GM18498 (cell line): ENCODE data around the gene TSNAX.
A peak's percentile ranks its signal among the peaks of the same experiment; 100 is the strongest.
"Not testable (repeated sequence)": the region's sequence is repeated elsewhere in the genome, so short reads cannot be mapped to it uniquely, and the experiment has no call there.

Experiments
- ATAC-seq: cut with Tn5 transposase; IDR thresholded peaks from one replicate; pipeline ENCODE4 v1.9.1; 2021; ENCODE audit warnings: mild to moderate bottlenecking, moderate library complexity; ENCODE audit not compliant: unreplicated experiment

Gene TSNAX

DNA sequence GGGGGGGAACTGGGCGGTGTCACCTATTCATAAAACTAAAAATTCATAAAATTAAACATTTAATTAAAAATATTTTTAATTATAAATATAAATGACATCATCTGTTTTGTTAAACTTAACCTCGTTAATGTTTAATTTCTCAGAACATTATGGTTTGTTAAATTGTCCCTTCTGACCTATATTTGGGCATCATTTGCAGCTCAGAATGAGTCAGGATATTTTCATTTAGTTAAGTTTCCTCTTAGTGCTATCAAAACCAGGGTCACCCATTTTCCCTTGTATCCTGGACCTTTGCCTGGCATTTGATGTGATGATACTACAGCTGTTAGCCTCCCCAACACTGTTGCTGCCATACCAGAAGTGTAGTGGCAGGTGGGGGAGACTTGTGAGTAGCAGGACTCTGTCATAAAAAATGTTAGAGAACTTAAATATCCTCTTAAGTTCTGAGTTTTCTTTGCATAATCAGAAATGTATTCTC lies 30.3 kb downstream of the TSNAX start:
- ATAC-seq, result no peak

DNA sequence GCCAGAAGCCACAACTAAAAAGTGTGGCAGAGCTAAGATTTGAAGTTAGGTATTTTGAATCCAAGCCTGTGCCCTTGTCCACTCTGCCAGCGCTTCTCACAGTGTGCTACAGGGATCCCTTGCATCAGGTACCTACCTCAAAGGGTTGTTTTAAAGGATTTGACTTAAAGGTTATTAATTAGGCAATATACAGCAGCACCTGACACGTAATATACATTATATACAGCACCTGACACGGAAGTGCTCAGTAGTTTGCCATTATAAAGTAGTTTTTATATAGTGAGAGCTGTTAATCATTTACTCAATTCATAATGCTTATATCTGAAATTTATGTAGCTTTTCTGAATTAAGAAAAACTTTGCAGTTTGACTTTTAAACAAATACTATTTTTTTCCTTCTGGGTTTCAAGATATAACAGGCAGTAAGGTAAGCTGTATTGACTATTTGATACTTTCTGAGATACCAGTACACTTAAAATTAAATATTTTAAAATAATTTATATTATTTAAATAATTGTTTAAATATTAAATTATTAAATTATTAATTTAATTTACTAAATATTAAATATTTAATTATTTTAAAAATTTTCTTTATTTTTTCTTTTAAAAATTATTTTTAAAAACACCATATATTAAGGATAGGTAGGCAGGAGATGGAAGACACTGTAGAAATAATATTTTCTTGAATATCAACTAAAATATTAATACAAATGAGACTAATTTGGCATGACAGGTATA lies 33.3 kb downstream of the TSNAX start:
- no peak for ATAC-seq

DNA sequence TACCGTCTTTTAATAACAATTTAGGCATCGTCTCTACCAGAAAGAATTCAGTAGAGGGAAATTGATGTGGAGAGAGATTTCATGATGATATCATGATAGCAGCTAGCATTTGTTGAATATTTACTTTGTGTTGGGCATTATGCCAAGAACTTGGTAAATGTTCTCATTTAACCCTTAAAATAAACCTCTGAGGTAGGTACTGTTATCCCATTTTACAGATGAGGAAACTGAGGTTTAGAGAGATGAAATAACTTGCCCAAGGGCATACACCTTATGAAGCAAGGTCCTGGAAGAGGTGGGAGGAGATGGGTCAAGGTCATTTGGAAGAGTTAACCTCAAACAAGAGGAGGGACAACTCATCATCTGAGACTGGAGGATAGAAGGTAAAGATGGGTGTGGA lies 34.8 kb downstream of the TSNAX start:
- no peak for ATAC-seq

DNA sequence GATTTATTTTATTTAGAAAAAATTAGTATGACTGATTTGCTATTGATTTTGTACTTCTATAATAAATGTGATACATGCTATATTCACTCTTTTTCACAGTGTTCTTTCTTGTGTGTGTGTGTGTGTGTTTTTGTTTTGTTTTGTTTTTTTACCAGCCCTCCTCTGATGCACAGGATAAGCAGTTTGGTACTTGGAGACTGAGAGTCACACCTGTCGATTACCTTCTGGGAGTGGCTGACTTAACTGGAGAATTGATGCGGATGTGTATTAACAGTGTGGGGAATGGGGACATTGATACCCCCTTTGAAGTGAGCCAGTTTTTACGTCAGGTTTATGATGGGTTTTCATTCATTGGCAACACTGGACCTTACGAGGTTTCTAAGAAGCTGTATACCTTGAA lies 35.9 kb downstream of the TSNAX start:
- no peak for ATAC-seq

DNA sequence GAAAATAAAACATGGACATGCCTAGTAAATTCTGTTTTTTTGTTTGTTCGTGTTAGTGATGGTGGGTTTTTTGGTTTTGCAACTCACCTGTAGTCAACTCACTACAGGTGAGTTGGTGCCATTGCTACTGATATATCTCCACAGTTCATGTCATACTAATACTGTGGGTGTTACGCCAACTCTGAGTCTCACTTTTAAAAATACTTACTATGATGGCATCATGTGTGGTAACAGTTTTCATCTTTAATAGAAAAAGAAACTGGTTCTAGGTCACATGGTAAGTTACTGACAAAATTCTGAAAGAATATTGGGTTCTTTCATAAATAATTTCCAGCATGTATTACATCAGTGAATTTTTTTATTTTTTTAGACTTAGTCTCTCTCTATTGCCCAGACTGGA lies 38.0 kb downstream of the TSNAX start:
- ATAC-seq, result no peak

DNA sequence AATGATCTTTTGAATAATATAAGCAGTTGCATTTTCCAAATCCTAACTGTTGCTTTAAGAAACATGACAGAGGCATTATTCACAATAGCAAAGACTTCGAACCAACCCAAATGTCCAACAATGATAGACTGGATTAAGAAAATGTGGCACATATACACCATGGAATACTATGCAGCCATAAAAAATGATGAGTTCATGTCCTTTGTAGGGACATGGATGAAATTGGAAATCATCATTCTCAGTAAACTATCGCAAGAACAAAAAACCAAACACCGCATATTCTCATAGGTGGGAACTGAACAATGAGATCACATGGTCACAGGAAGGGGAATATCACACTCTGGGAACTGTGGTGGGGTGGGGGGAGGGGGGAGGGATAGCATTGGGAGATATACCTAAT lies 41.8 kb downstream of the TSNAX start:
- not testable (repeated sequence) for ATAC-seq

DNA sequence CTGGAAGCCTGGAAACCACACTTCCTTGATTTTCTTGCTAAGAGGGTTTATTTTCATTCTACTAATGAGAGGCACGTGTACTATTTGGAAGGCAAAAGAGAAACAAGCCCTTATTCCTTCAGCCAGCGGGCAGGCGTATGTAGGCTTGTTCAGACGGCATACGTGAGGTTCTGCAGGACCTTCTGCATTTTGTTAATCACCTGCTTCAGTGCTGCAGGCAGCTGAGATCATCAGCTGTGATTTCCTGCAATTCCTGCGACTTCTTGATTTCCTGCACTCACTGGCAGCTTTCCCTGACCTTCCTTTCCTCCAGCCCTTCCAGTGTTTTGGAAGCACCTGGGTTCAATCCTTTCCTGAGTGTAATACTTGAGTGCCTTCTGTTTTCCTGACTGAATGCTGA lies 43.4 kb downstream of the TSNAX start:
- no peak for ATAC-seq

DNA sequence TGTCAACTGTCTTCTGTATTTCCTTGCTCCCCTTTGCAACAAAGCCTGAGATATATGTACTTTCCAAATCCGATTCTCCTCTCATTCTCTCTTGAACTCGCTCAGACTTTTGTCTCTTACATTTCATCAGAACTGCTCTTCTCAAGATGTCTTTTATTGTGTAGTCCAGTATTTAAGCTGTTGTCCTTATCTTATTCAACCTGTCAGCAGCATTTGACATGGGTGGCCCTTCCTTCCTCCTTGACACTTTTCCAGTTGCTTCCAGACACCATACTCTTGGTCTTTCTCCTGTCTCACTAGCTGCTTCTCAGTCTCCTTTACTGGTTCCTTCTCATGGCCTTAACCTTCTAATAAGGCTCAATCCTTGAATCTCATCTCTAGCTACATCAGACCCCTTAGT lies 47.0 kb downstream of the TSNAX start:
- no peak for ATAC-seq

DNA sequence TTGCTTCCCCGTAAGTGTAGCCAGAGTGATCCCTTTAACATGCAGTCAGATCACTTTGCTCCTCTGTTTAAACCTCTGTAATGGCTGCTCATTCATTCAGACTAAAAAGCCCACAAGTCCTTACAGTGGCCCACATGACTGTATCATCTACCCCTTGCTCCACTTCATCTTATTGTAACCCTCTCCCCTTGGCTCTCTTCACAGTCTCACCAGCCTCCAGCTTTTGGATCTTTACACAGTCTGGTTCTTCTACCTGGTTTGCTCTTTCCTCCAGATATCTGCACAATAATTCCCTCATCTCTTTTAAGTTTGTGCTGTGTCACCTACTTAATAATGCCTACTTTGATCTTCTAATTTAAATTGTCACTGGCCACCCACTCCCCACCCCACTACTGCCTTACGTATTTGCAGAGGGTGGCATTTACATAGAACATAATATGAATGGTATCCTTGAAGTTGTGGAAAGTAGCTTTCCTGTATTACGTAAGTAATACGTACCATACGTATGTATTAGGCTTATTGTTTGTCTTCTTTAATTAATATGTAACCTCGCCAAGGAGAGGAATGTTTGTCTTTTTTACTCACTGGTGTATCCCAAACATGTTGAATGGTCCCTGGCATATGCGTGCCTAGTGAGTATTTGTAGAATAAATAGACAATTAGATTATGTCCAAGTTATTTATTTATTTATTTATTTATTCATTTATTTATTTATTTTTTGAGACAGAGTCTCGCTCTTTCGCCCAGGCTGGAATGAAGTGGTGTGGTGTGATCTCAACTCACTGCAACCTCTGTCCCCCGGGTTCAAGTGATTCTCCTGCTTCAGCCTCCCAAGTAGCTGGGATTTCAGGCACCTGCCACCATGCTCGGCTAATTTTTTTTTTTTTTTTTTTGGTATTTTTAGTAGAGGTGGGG lies 48.6 kb downstream of the TSNAX start:
- ATAC-seq, result no peak

DNA sequence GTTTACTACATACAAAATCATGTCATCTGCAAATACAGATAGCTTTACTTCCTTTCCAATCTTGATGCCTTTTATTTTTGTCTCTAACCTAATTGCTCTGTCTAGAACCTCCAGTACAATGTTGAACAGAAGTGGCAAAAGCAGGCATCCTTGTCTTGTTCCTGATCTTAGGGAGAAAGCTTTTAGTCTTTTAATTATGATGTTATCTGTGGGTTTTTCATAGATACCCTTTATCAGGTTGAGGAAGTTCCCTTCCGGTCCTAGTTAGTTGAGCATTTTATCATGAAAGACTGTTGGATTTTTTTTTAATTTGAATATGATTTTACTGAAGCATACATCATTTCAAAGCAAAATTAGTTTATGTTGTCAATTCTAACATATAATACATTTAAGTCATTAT lies 52.4 kb downstream of the TSNAX start:
- ATAC-seq, result no peak

DNA sequence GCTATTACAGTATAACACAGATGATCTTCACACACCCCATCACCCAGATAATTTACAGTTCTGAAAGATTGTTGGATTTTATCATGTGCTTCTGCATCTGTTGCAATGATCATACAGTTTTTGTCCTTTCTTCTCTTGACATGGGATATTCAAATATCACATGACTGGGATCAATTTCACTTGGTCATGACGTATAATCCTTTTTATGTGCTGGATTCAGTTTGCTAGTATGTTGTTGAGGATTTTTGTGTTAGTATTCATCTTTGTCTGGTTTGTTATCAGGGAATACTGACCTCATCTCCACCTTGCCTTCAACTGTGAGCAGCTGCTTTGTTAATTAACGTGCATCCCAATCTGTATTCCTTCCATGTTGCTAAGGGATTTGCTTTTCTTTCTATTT lies 53.4 kb downstream of the TSNAX start:
- ATAC-seq, result no peak

DNA sequence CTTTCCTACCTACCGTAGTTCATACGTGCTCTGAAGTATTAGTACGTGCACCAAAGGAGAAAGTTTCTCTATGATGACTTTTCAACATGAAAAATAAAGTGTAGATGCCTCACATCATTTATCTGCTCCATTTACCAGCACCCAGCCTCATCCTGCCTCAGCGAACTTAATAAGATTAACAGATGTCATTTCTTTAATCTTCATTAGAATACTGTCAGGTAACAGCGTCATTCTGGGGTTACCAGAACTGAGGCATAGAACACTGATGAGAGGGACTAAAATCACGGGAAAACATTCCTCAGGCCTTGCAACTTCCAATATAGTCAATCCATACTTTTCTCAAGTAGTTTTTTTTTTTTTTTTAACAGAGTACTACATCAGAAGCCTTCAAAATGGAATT lies 54.9 kb downstream of the TSNAX start:
- no peak for ATAC-seq

DNA sequence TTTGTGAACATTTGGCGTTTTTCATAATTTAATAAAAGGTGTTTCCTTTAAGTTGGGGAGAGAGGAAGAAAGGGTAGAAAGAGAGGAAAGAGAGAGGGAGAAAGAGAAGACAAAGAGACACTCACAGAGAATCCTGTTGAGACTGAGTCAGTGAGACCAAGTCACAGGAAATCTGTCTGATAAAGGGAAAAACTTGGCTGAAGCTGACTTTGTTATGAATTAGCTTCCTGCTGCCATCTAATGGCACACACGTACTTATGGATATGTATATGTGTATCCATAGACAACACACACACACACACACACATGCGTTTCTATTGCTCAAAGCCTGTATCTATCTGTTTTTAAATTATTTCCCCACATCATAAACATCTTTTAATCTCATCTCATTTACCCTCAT lies 55.6 kb downstream of the TSNAX start:
- no peak for ATAC-seq

DNA sequence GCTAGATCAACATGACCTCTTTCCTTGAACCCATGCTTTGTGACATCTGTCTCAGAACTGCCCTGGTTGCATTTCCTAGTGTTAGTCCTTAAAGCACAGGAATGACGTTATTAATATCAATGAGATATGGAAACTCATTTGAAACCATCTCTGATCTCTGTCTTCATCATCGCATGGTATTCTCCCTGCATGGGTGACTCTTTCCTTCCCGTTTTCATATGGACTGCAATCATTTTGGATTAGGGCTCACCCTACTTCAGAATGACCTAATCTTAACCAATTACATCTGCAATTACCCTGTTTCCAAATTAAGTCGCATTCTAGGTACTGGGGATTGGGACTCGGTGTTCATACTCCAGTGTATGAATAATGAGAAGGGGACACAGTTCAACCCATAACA lies 56.5 kb downstream of the TSNAX start:
- ATAC-seq, result no peak

DNA sequence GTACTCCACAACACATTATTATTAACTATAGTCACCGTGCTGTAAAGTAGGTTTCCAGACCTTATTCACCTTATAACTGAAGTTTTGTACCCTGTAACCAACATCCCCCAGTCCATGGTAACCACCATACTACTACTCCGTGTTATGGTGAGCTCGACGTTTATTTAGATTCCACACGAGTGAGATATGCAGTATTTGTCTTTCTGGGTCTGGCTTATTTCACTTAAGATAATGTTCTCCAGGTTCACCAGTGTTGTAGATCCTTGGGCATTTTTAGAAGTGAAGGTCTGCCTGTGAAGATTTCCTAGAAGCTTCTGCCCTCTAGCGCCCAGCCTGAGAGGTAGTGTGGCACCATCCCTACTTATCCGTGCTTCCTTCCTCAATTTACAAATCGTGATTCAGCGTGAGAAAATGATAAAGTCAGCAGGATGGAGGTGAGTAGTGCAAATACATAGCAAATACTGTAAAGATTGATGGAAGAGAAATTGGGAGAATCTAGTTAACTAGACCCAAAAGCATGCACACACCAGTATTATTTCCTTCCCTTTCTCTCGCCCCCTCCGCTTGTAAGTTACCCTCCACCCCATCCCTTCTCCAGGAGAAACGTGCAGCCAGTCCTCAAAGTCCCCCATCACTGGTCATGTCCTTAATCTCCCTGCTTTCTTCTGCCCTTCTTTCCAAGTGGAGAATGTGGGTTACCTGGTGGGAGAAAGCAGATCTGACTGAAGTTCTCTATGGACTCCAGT lies 62.2 kb downstream of the TSNAX start:
- ATAC-seq, result peak; percentile 60

DNA sequence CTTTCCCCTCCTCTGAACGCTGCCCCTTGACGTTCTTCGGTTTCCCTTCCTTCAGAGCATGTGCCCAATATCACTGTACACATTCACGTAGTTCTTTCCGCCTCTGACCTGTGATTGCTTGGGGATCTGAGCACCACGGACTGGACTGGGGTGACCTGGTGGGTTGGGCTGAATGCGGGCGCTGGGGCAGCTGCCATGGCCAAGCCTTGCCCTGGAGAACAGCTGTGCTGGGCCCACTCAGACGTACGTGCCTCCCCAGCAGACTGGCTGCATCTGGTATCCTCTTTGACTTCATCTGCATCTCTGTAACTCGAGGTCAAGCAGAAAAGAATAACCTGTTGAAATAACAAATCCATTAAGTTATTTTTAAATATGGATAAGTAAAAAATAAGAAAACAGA lies 63.0 kb downstream of the TSNAX start:
- no peak for ATAC-seq

DNA sequence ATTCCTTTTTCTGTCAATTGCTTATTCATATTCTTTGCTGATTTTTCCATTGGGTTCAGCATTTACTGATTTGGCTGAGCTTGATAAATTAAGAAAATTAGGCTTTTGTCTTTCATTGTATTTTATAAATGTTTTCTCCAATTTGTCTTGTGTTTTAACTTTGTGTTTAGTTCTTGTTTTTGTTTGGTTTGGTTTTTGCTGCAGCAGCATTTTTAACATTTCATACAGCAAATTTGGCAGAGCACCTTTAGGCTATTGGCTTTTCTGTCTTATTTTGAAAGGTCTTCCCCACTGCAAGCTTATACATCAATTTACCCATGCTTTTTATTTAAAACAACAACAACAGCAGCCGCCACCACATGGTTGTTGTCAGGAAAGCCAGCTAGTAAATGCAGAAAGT lies 64.3 kb downstream of the TSNAX start:
- no peak for ATAC-seq

DNA sequence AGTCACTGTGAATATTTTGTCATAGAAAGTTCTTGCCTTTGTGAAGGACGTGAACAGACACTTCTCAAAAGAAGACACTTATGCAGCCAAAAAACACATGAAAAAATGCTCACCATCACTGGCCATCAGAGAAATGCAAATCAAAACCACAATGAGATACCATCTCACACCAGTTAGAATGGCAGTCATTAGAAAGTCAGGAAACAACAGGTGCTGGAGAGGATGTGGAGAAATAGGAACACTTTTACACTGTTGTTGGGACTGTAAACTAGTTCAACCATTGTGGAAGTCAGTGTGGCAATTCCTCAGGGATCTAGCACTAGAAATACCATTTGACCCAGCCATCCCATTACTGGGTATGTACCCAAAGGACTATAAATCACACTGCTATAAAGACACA lies 64.8 kb downstream of the TSNAX start:
- not testable (repeated sequence) for ATAC-seq

DNA sequence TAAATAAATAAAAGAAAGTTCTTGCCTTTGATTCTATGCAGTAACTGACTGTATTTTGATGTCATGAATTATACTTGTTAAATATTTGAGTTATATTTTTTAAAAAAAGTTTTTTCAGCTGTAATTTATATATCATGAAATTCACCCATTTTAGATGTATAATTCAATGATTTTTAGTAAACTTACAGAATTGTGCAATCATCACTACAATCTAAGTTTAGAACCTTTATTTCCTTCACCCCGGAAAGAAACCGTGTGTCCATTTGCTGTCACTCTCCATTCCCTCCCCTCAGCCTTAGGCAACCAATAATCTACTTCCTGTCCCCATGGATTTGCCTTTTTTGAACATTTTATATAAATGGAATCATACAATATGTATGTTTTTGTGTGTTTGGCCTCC lies 65.7 kb downstream of the TSNAX start:
- no peak for ATAC-seq

DNA sequence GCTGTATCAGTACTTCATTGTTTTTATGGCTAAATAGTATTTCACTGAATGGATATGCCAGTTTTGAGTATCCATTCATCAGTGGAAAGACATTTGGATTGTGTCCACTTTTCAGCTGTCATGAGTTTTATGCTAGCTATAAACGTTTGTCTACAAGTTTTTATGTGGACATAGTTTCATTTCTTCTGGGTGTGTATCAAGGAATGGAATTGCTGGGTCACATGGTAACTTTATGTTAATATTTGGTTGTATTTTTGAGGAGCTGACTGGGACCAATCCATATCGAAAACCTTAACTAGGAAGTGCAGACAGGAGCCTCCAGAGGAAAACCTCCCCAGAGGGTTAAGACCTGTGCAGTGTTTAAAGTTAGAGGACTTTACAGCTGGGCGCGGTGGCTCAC lies 66.3 kb downstream of the TSNAX start:
- no peak for ATAC-seq

DNA sequence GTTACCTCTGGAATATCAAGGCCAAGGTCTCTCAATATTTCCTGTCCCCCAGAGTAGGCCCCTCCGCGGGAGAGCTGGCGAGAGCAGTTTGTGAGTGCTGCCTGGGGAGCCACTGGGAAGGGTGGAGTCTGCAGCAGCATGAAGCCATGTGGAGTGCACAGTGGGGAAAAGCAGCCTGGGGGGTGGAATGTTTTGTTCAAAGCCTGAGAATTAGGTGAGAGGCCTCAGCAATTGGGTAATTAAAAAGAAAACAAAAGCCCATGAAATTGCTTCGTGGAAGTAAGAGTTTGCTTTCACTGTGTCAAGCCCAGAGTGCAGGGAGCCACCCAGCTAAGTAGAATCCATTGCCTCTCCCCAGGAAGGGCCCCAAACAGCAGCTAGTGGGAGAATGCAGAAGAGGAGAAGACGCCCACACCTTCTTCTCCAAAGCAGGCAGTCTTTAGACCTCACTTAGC lies 67.9 kb downstream of the TSNAX start:
- no peak for ATAC-seq
